PC-3 (cell line): Measurements from ENCODE around the gene EYS. TPM values are rescaled to one million over a fixed set of nuclear protein-coding genes. Genes with fewer than 3 reads are reported as not detected.

ENCODE experiments used
- ATAC-seq: fragments of 200-7000 bp; cut with Tn5 transposase; 2 replicates; pipeline ENCODE4 v1.9.1; 2020; ENCODE audit warnings: mild to moderate bottlenecking, moderate library complexity
- BruUV-seq: library from RNA; stranded (reverse); fragments of 400-500 nt; replicated peaks from 2 replicates; lab custom pipeline; 2021; lab: Mats Ljungman, UMichigan
- CTCF ChIA-PET: fragments of 300-600 bp; sonication (Branson Sonifier 250); formaldehyde crosslinking; loops from one replicate; lab custom pipeline; 2022; ENCODE audit warnings: antibody characterized with exemption; lab: Charles Lee
- POLR2A ChIA-PET: fragments of 300-600 bp; sonication (Branson Sonifier 250); formaldehyde crosslinking; loops from one replicate; lab custom pipeline; 2022; ENCODE audit warnings: antibody characterized with exemption; ENCODE audit not compliant: unreplicated experiment; lab: Charles Lee
- DNase-seq: peaks from one replicate; pipeline ENCODE4 v3.0.0-alpha.2; 2015
- H2AFZ ChIP-seq: fragments of 300-600 bp; sonication (generic); 2 replicates; pipeline ENCODE4 v1.6.0; 2016; ENCODE audit warnings: antibody characterized with exemption, low read length
- H3F3A ChIP-seq: fragments of 300-600 bp; sonication (generic); one replicate; pipeline ENCODE4 v1.6.0; 2017; ENCODE audit warnings: antibody characterized with exemption, low read length, control low read depth, mild to moderate bottlenecking; ENCODE audit not compliant: unreplicated experiment
- H3K27ac ChIP-seq: fragments of 300-600 bp; sonication (generic); 2 replicates; pipeline ENCODE4 v1.5.1; 2016; ENCODE audit warnings: mild to moderate bottlenecking, low read length
- H3K27me3 ChIP-seq: fragments of 300-600 bp; sonication (generic); 2 replicates; pipeline ENCODE4 v1.6.1; 2016; ENCODE audit warnings: low read length, mixed read lengths
- H3K36me3 ChIP-seq: fragments of 300-600 bp; sonication (generic); 2 replicates; pipeline ENCODE4 v1.6.1; 2016; ENCODE audit warnings: low read depth, mixed run types, low read length, mixed read lengths
- H3K4me1 ChIP-seq: fragments of 300-600 bp; sonication (generic); 2 replicates; pipeline ENCODE4 v1.5.1; 2016; ENCODE audit warnings: low read length; ENCODE audit not compliant: insufficient read depth
- H3K4me2 ChIP-seq: fragments of 300-600 bp; sonication (generic); 2 replicates; pipeline ENCODE4 v1.6.0; 2016; ENCODE audit warnings: low read length
- H3K4me3 ChIP-seq: fragments of 300-600 bp; sonication (generic); 2 replicates; pipeline ENCODE4 v1.5.1; 2016; ENCODE audit warnings: mild to moderate bottlenecking, low read length, mixed read lengths
- H3K79me2 ChIP-seq: fragments of 300-600 bp; sonication (generic); 2 replicates; pipeline ENCODE4 v1.6.1; 2017; ENCODE audit warnings: low read length, mixed read lengths
- H3K9ac ChIP-seq: fragments of 300-600 bp; sonication (generic); 2 replicates; pipeline ENCODE4 v1.6.0; 2016; ENCODE audit warnings: mild to moderate bottlenecking, low read length
- H3K9me2 ChIP-seq: fragments of 300-600 bp; sonication (generic); replicated peaks from 2 replicates; pipeline ENCODE4 v1.6.1; 2016; ENCODE audit warnings: mixed run types, low read length, mixed read lengths
- H3K9me3 ChIP-seq: fragments of 300-600 bp; sonication (generic); 2 replicates; pipeline ENCODE4 v1.6.1; 2016; ENCODE audit warnings: low read length, mixed read lengths
- H4K20me1 ChIP-seq: fragments of 300-600 bp; sonication (generic); 2 replicates; pipeline ENCODE4 v1.6.1; 2016; ENCODE audit warnings: low read length, mixed read lengths
- CTCF ChIP-seq: fragments of 300-600 bp; sonication (generic); conservative IDR thresholded peaks from 2 replicates; pipeline ENCODE4 v1.5.1; 2017; ENCODE audit warnings: antibody characterized with exemption, low read depth, mild to moderate bottlenecking, low read length
- EZH2 ChIP-seq: fragments of 300-600 bp; sonication (generic); IDR thresholded peaks from one replicate; pipeline ENCODE4 v1.6.1; 2017; ENCODE audit warnings: antibody characterized with exemption, mild to moderate bottlenecking, low read length; ENCODE audit not compliant: unreplicated experiment
- EZH2phosphoT487 ChIP-seq: fragments of 300-600 bp; sonication (generic); IDR thresholded peaks from 2 replicates; pipeline ENCODE4 v1.6.1; 2018; ENCODE audit warnings: mild to moderate bottlenecking, antibody characterized with exemption, low read length, borderline replicate concordance
- intact Hi-C: fragments of 100-400 bp; cut with micrococcal nuclease; formaldehyde crosslinking; loops from 2 replicates; pipeline ENCODE4 v1.9.0; 2023
- total RNA-seq: library from RNA; depleted of rRNA; stranded (reverse); fragments of >200 nt; gene quantifications from 2 replicates; pipeline ENCODE4 v1.2.3, GENCODE V29; 2014

Gene EYS
- total RNA-seq, 1 experiment from 2014 or later = 0.07 TPM

DNA sequence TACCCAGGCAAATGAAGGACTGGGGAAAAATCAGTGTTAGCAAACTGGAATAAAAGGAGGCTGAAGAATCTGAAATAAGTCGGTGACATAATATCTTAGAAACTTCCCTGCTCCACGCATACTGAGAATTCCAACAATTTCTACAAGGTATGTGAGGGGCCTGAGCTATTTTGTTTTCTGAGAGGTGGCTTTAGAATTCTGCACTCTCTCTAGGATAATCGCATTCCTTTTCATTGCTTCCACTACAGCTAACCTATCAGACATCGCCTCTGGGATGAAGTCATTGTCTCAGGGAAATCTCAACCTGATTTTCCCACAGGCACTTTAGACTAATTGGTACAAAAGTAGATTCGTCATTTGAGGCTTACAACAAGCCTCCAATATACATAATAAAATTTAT lies 1330.6 kb downstream of the EYS start:
- no peak for ATAC-seq
- TF ChIP-seq CTCF (no peak), EZH2 (no peak), EZH2phosphoT487 (no peak)
- H3F3A ChIP-seq = no peaks in the 10 kb centered on the region
- H3K79me2 ChIP-seq = no peaks in the 10 kb centered on the region
- ChIA-PET CTCF (no interaction called here), POLR2A (no interaction called here)
- no peaks in the 10 kb centered on the region for H3K4me1 ChIP-seq
- no peak overlapping the region for H3K27ac ChIP-seq
- no TSS peak for BruUV-seq
- H4K20me1 ChIP-seq = no peaks in the 10 kb centered on the region
- no peak overlapping the region for H2AFZ ChIP-seq
- no peak overlapping the region for H3K4me3 ChIP-seq
- no peak for DNase-seq
- H3K27me3 ChIP-seq = no peaks in the 10 kb centered on the region
- no peak overlapping the region for H3K9ac ChIP-seq
- no peak overlapping the region for H3K4me2 ChIP-seq
- H3K9me3 ChIP-seq = no peaks in the 10 kb centered on the region
- H3K36me3 ChIP-seq = no peaks in the 10 kb centered on the region
- intact Hi-C loops = no loop called here
- no peaks in the 10 kb centered on the region for H3K9me2 ChIP-seq

DNA sequence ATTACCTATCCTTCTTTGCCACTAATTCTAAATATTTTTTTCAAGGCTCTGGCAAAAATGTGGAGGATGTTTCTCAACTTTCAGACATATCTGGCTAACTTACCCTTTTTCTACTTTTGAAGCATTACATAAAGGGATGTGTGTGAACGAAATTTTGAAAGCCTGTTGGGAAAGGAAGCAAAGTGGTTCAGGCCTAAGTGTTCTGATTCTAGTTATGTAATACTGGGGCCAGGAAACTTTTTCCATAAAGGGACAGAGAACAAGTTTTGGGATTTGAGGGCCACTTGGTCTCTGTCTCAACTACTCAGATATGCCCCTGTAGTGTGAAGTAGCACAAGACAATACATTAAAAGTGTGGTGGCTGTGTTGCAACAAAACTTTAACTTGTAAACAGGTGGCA lies 1349.6 kb downstream of the EYS start:
- DNase-seq (no peak), ATAC-seq (no peak)
- Histone ChIP-seq H3K9me2 (no peaks in the 10 kb centered on the region), H3K79me2 (no peaks in the 10 kb centered on the region), H3K9me3 (no peaks in the 10 kb centered on the region), H3K4me1 (no peaks in the 10 kb centered on the region), H3K4me2 (no peak overlapping the region), H3K27ac (no peak overlapping the region), H4K20me1 (no peaks in the 10 kb centered on the region), H3F3A (no peaks in the 10 kb centered on the region), H3K4me3 (no peak overlapping the region), H3K9ac (no peak overlapping the region), H3K36me3 (no peaks in the 10 kb centered on the region), H2AFZ (no peak overlapping the region), H3K27me3 (no peaks in the 10 kb centered on the region)
- no TSS peak for BruUV-seq
- ChIA-PET POLR2A (no interaction called here), CTCF (no interaction called here)
- TF ChIP-seq EZH2 (no peak), CTCF (no peak), EZH2phosphoT487 (no peak)
- intact Hi-C loops = no loop called here

- no TSS peak for BruUV-seq
- no peaks in the 10 kb centered on the region for H4K20me1 ChIP-seq
- H3F3A ChIP-seq = no peaks in the 10 kb centered on the region
- H3K4me3 ChIP-seq = no peak overlapping the region
- no peaks in the 10 kb centered on the region for H3K9me2 ChIP-seq
- H3K9me3 ChIP-seq = no peaks in the 10 kb centered on the region
- no peaks in the 10 kb centered on the region for H3K79me2 ChIP-seq
- H3K27me3 ChIP-seq = no peaks in the 10 kb centered on the region
- H3K36me3 ChIP-seq = no peaks in the 10 kb centered on the region
- H3K9ac ChIP-seq = no peak overlapping the region
- ChIA-PET CTCF (no interaction called here), POLR2A (no interaction called here)
- H3K27ac ChIP-seq = no peak overlapping the region
- H3K4me2 ChIP-seq = no peak overlapping the region
- H2AFZ ChIP-seq = no peak overlapping the region
- no peak for DNase-seq
- intact Hi-C loops = no loop called here
- no peaks in the 10 kb centered on the region for H3K4me1 ChIP-seq
- no peak for TF ChIP-seq EZH2phosphoT487
- TF ChIP-seq EZH2 = no peak
- no peak for TF ChIP-seq CTCF
- no peak for ATAC-seq
Observed at GRCh38 chr6:64347411-64347810, 1359.6 kb downstream of the EYS start.
